Esophagus mucosa (tissue), 1 donor: ENCODE results near the gene ADRA2C. TPM values are rescaled to one million over a fixed set of nuclear protein-coding genes. Genes with fewer than 3 reads are reported as not detected.

ENCODE experiments used
- ATAC-seq: fragments of 200-7000 bp; cut with Tn5 transposase; one replicate; pipeline ENCODE4 v1.9.1; 2020
- total RNA-seq: library from RNA; stranded (reverse); gene quantifications from one replicate; pipeline ENCODE4 v1.2.4, GENCODE V29; 2023
- donor health status: DM: yes; HTN: yes; CAD: no.

Gene ADRA2C
- total RNA-seq, 1 donor from 2014 or later, result 0.60 TPM

DNA sequence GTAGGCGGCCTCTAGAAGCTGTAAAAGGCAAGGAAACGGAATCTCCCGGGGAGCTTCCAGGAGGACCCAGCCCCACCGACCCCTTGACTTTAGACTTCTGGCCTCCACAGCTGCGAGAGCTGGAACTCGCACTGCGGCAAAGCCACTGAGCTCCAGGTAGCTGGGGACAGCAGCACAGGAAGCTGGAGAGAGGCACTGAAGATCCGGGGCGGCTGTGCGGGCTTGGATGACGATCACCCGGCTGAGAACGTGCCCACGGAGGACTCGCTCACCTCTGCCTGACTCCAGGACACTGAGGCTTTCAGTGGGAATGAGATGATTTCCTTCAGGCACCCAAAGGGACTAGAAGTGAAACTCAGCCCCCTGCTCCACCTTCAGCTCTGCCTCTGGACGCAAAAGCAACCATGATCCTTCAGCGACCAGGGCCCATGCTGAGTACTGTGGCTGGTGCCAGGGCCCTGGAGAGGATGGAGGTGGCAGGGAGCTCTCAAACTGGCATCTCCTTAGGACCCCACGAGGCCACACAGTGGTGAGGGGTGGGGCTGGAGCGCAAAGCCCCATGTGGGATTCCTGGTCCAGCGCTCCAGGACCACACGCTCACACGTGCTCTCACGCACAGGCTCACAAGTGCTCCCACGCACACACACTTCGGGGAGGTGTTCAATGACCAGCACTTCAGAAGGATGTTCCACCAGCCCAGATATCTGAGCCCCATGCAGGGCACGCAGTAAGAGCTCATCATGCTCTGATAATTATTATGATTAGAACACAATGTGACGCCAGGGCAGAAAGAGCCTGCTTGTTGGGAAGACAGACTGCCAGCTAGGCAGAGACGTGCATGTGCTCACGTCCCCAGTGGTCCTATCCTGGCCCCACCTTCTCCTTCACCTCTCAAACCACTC, 47.2 kb downstream of the ADRA2C start:
- no peak for ATAC-seq

DNA sequence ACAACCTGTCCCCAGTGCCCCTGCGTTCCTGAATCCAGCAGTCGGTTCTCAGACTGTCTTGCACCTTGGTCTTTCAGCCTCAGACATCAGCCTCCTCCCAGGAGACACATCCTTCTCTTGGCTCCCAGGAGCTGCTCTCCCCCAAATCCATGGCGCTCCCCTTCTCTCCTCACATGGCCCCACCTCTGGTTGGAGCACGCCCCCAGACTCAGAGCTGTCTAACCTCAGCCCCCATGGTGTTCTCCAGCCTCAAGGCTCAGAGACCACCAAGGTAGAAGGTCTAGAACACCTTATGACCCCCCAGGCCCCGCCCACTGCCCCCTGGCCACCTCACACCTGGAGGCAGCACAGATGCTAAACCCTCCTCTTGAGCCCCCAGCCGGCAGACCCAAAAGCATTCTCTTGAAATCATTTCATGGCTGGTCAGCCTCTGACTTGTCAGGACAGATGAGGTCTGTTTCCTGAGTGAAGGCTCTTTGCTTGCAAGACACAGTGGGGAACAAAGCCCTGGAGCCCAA, 47.9 kb downstream of the ADRA2C start:
- no peak for ATAC-seq

DNA sequence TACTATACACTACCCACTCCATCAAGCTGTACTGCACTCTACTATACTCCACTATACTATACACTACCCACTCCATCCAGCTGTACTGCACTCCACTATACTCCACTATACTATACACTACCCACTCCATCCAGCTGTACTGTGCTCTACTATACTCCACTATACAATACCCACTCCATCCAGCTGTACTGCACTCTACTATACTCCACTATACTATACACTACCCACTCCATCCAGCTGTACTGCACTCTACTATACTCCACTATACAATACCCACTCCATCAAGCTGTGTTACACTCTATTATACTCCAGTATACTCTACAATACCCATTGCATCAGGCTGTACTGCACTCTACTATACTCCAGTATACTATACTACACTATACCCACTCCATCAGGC, 48.7 kb downstream of the ADRA2C start:
- ATAC-seq, result peak; percentile 20

DNA sequence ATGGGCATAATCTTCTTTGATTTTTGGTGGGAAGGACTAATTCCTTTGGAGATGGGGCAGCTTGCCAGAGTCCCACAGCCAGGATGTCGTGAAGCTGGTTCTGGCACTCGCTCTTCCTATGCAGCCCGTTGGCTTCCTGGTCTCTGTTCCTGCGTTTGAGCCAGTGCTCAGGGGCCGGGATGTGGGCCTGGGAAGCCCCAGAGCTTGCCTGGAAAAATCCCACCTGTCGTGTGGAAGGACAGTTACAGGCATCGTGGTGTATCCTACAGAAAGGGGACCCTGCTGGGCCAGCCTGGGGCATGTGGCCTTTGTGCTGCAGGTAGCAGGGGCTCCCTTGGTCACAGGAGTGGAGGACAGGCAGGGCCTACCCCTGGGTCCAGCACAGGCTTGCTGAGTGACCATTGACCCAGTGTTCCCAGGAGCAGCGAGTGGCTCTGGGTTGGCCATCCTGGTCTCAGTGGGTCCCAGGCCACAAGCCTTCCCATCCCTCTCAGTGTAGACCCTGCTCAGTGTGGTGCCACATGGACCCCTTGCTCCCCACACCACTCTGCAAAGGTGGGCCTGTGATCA, 50.2 kb downstream of the ADRA2C start:
- ATAC-seq, result no peak

DNA sequence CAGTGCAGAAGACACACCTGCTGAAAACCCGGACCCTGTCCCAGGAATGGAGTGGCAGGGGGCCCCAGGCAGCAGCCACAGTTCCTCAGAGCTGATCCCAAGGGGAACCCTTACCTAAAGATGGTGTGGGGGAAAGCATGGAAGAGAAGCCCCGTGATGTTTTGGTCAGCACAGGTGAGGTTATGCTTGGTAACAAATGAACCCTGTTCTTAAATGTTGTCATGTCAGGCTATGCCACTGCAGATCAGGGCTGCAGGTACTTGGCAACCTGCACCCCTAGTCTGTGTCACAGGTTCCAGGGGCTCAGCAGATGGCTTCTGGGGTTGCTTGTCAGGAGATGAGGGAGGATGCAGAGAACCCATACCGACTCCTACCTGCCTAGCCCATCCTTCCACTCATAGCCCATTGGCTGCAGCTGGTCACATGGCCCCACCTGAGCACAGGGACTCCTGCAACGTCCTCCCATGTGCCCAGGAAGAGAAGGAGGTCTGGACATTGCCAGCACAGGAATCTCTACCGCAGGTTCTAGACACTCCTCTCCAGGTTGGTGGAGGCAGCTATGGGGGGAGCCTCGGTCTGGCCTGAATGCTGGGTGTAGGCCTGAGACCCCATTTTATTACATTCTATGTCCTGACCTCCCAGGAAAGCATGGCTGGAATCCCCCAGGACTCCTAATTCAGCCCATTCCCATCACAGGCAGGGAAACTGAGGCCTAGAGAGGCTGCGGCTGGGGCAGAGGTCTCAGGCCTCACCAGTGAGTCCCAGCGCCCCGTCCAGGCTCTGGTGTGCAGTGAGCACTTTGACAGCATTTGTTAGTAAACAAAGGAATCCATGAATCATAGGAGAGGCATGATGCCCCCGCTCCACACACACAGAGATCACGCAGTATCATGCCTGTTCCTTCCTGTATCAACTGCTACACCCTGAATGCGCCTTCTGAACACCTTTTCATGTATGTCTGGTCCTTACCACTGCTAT, 51.1 kb downstream of the ADRA2C start:
- ATAC-seq, result no peak

Other genes with a start within 250 kb of the ADRA2C start
- gene LRPAP1, start 234.0 kb upstream of the ADRA2C start, total RNA-seq, result 64.6 TPM